HG02763 (cell line): ENCODE data around the gene MREG.
"Not testable (repeated sequence)": the region's sequence is repeated elsewhere in the genome, so short reads cannot be mapped to it uniquely, and the experiment has no call there.

Source experiments
- ATAC-seq: cut with Tn5 transposase; IDR thresholded peaks from one replicate; pipeline ENCODE4 v1.9.1; 2021; ENCODE audit warnings: mild to moderate bottlenecking, moderate library complexity; ENCODE audit not compliant: unreplicated experiment

The MREG gene

GRCh38 chr2:216021768-216022565 lies 8.6 kb upstream of the MREG start:
- ATAC-seq = no peak

- ATAC-seq = no peak
Measured at GRCh38 chr2:216018709-216019108, 5.4 kb upstream of the MREG start.

GRCh38 chr2:216017365-216017764 lies 4.0 kb upstream of the MREG start:
- ATAC-seq = no peak

GRCh38 chr2:216016581-216016980 lies 3.2 kb upstream of the MREG start:
- ATAC-seq = no peak

GRCh38 chr2:216015722-216016464 lies 2.5 kb upstream of the MREG start:
- ATAC-seq = peak; percentile 80

GRCh38 chr2:216014986-216015385 lies 1.6 kb upstream of the MREG start:
- no peak for ATAC-seq

- ATAC-seq = no peak
Measured at GRCh38 chr2:216014006-216014405, 655 bp upstream of the MREG start.

GRCh38 chr2:216012830-216013079 lies 596 bp downstream of the MREG start:
- ATAC-seq = no peak

GRCh38 chr2:216012133-216012829 lies 1.1 kb downstream of the MREG start:
- no peak for ATAC-seq

GRCh38 chr2:216009215-216009614 lies 4.1 kb downstream of the MREG start:
- ATAC-seq = not testable (repeated sequence)

- no peak for ATAC-seq
Measured at GRCh38 chr2:216008387-216008786, 5.0 kb downstream of the MREG start.

- ATAC-seq = peak; percentile 44
Measured at GRCh38 chr2:216006164-216006663, 7.1 kb downstream of the MREG start.

GRCh38 chr2:216004697-216005283 lies 8.6 kb downstream of the MREG start:
- ATAC-seq = peak; percentile 23

GRCh38 chr2:216003876-216004696 lies 9.3 kb downstream of the MREG start:
- ATAC-seq = no peak

- ATAC-seq = no peak
Measured at GRCh38 chr2:216002693-216003092, 10.7 kb downstream of the MREG start.

GRCh38 chr2:216002101-216002678 lies 11.2 kb downstream of the MREG start:
- ATAC-seq = no peak

GRCh38 chr2:216001216-216002100 lies 11.9 kb downstream of the MREG start:
- ATAC-seq = no peak

GRCh38 chr2:215998636-215999035 lies 14.7 kb downstream of the MREG start:
- ATAC-seq = no peak

GRCh38 chr2:215997219-215997618 lies 16.1 kb downstream of the MREG start:
- ATAC-seq = no peak
